Measurements from ENCODE around the gene ZNF343. TPM values are rescaled to one million over a fixed set of nuclear protein-coding genes. Genes with fewer than 3 reads are reported as not detected.

Gene ZNF343
- total RNA-seq, 1 donor from 2014 or later, result 13.0 TPM

- peaks cover 15% of the 10 kb centered on the region for H3K27me3 Mint-ChIP-seq (ENCODE audit: unreplicated experiment)
- TF ChIP-seq, protein P1, sequence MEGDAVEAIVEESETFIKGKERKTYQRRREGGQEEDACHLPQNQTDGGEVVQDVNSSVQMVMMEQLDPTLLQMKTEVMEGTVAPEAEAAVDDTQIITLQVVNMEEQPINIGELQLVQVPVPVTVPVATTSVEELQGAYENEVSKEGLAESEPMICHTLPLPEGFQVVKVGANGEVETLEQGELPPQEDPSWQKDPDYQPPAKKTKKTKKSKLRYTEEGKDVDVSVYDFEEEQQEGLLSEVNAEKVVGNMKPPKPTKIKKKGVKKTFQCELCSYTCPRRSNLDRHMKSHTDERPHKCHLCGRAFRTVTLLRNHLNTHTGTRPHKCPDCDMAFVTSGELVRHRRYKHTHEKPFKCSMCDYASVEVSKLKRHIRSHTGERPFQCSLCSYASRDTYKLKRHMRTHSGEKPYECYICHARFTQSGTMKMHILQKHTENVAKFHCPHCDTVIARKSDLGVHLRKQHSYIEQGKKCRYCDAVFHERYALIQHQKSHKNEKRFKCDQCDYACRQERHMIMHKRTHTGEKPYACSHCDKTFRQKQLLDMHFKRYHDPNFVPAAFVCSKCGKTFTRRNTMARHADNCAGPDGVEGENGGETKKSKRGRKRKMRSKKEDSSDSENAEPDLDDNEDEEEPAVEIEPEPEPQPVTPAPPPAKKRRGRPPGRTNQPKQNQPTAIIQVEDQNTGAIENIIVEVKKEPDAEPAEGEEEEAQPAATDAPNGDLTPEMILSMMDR (IDR thresholded peaks at IDR 0.05; ENCODE audit: unreplicated experiment), result no peak
- H3K4me3 Mint-ChIP-seq (ENCODE audit: unreplicated experiment), result peak overlapping the region; percentile 82
- DNase-seq (ENCODE audit: low spot score), result no peak
- peak overlapping the region; percentile 59 for H3K27ac Mint-ChIP-seq (ENCODE audit: unreplicated experiment)
- H3K9me3 Mint-ChIP-seq (ENCODE audit: unreplicated experiment), result no peaks in the 10 kb centered on the region
- peaks cover 33% of the 10 kb centered on the region for H3K4me1 Mint-ChIP-seq (ENCODE audit: unreplicated experiment)
- peaks cover 39% of the 10 kb centered on the region for H3K36me3 Mint-ChIP-seq (ENCODE audit: low read depth, unreplicated experiment)
Measured at GRCh38 chr20:2468581-2469407, 39.9 kb downstream of the ZNF343 start.

DNA sequence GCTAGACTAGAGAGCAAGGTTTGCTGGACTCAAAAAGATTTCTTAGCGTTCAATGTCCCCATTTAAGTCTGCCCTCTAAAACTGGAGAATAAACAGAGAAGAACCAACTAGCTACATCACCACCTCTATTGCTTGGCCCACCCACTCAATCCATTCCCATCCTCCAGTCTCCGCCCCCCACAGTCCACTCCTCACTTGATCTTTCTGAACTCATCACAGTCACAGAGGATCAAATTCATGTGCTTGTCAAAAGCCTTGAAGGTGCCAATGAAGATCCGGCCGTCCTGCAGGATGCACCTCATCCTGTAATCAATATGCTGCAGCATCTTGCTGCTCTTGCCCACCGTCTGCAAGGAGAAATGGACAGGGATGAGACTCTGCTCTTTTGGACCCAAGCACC, 41.3 kb downstream of the ZNF343 start:
- TF ChIP-seq, protein P1 (IDR thresholded peaks at IDR 0.05; ENCODE audit: unreplicated experiment), result no peak
- Mint-ChIP-seq H3K36me3 (ENCODE audit: low read depth, unreplicated experiment) (peaks cover 50% of the 10 kb centered on the region), H3K4me3 (ENCODE audit: unreplicated experiment) (peak overlapping the region; percentile 10), H3K27ac (ENCODE audit: unreplicated experiment) (no peak overlapping the region), H3K9me3 (ENCODE audit: unreplicated experiment) (no peaks in the 10 kb centered on the region), H3K27me3 (ENCODE audit: unreplicated experiment) (peaks cover 15% of the 10 kb centered on the region), H3K4me1 (ENCODE audit: unreplicated experiment) (peaks cover 33% of the 10 kb centered on the region)
- DNase-seq (ENCODE audit: low spot score), result no peak

DNA sequence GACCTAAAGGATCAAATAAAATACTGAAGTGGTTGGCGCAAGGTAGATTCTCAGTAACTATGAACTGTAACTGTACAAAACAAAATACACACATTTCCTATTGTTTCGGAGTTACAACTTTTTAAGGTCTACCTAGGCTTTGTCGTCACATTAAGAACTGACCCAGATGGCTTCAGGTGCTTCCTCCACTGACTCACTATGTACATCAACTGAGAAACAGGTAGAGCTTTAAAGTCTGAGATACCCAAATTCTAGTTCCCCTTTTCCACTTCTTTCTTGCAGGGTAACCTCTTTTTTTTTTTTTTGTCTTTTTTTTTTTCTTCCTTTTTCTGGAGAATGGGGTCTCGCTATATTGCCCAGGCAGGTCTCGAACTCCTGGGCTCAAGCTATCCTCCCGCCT, 43.6 kb downstream of the ZNF343 start:
- TF ChIP-seq, protein P1 (IDR thresholded peaks at IDR 0.05; ENCODE audit: unreplicated experiment), result no peak
- H3K36me3 Mint-ChIP-seq (ENCODE audit: low read depth, unreplicated experiment), result peaks cover 50% of the 10 kb centered on the region
- H3K4me1 Mint-ChIP-seq (ENCODE audit: unreplicated experiment), result peaks cover 21% of the 10 kb centered on the region
- H3K9me3 Mint-ChIP-seq (ENCODE audit: unreplicated experiment), result no peaks in the 10 kb centered on the region
- H3K27ac Mint-ChIP-seq (ENCODE audit: unreplicated experiment), result no peak overlapping the region
- H3K27me3 Mint-ChIP-seq (ENCODE audit: unreplicated experiment), result peaks cover 2% of the 10 kb centered on the region
- DNase-seq (ENCODE audit: low spot score), result no peak
- no peak overlapping the region for H3K4me3 Mint-ChIP-seq (ENCODE audit: unreplicated experiment)

DNA sequence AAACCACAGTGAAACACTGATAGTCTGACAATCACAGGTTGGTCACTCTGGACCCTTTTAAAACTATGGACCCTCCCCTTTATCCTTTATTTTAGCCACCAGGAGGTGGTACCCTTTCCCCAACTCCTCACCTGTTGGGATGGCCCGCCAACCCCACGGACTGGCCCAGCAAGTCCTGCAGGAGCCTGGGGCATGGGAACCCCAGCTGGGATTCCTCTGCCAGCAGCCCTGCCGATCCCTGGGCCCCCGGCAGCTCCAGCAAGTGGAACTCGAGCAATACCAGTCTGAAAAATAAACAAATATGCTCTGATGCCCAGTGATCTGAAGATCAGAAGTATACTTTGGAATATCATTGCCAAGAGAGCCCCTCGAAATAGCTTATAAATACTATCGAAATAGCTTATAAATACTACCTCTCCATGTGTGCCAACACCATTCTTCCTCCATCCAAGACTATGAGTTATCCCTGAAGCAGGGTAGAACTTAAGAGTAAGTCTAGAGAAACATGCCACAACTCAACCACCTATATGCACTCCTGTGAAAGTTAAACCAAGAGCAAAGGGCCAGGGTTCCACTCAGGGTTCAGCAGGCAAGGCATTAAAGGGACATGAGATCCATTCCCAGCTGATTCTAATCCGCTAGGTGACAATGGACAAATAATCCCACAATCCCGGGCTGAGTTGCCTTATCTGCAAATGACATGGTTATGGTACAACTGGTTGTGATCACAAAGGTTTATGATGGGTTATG, 44.9 kb downstream of the ZNF343 start:
- TF ChIP-seq, protein P1 (IDR thresholded peaks at IDR 0.05; ENCODE audit: unreplicated experiment), result no peak
- H3K27ac Mint-ChIP-seq (ENCODE audit: unreplicated experiment), result no peak overlapping the region
- peaks cover 1% of the 10 kb centered on the region for H3K27me3 Mint-ChIP-seq (ENCODE audit: unreplicated experiment)
- H3K9me3 Mint-ChIP-seq (ENCODE audit: unreplicated experiment), result no peaks in the 10 kb centered on the region
- no peak for DNase-seq (ENCODE audit: low spot score)
- peaks cover 11% of the 10 kb centered on the region for H3K4me1 Mint-ChIP-seq (ENCODE audit: unreplicated experiment)
- no peak overlapping the region for H3K4me3 Mint-ChIP-seq (ENCODE audit: unreplicated experiment)
- peaks cover 47% of the 10 kb centered on the region for H3K36me3 Mint-ChIP-seq (ENCODE audit: low read depth, unreplicated experiment)

- TF ChIP-seq, protein P1 (IDR thresholded peaks at IDR 0.05; ENCODE audit: unreplicated experiment), result no peak
- Mint-ChIP-seq H3K27me3 (ENCODE audit: unreplicated experiment) (peaks cover 1% of the 10 kb centered on the region), H3K4me1 (ENCODE audit: unreplicated experiment) (peaks cover 3% of the 10 kb centered on the region), H3K36me3 (ENCODE audit: low read depth, unreplicated experiment) (peaks cover 42% of the 10 kb centered on the region), H3K4me3 (ENCODE audit: unreplicated experiment) (no peak overlapping the region), H3K27ac (ENCODE audit: unreplicated experiment) (no peak overlapping the region), H3K9me3 (ENCODE audit: unreplicated experiment) (no peaks in the 10 kb centered on the region)
- DNase-seq (ENCODE audit: low spot score), result no peak
Measured at GRCh38 chr20:2462484-2462883, 46.2 kb downstream of the ZNF343 start.

Measured in endothelial cell (in vitro differentiated cells).